ENCODE data around the gene ASF1B. TPM values are rescaled to one million over a fixed set of nuclear protein-coding genes. Genes with fewer than 3 reads are reported as not detected.
A peak's percentile ranks its signal among the peaks of the same experiment; 100 is the strongest.

Gene ASF1B
- total RNA-seq, 2 donors from 2014 or later, result 0.33 to 0.37 TPM

DNA sequence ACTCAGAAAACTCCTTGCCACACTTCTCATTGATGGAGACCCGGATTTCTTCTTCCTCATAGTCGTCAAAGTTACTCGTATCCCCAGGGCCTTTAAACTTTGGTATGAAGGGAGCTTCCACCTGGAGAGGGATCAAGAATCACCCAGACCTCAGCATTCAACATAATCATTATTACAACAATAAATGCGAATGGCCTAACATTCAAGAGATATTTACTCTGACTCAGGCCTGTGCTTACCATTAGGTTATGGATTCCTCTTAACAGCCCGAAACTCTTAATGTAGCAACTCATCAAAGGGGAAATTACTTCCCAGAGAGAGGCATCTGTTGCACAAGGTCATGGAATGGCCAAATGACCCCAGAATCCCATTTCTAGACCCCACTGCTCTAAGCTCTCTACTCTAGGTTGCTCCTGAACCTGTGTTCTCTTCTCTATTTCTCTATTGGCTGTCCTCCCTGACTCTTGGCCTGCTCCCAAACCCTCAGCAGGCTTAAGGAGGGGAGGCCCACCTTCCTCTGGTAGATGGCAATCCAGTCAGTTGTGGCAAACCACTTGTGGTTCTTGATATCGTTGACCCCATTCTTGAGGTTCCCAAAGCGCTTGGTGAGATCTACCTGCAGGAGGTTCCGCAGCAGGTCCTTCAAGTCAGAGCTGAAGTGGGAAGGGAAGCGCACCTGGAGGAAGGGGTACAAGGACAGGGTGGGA lies 43.1 kb downstream of the ASF1B start:
- intact Hi-C loops (cut with DNase I), result no loop called here
- no peak for DNase-seq (ENCODE audit: low spot score)

DNA sequence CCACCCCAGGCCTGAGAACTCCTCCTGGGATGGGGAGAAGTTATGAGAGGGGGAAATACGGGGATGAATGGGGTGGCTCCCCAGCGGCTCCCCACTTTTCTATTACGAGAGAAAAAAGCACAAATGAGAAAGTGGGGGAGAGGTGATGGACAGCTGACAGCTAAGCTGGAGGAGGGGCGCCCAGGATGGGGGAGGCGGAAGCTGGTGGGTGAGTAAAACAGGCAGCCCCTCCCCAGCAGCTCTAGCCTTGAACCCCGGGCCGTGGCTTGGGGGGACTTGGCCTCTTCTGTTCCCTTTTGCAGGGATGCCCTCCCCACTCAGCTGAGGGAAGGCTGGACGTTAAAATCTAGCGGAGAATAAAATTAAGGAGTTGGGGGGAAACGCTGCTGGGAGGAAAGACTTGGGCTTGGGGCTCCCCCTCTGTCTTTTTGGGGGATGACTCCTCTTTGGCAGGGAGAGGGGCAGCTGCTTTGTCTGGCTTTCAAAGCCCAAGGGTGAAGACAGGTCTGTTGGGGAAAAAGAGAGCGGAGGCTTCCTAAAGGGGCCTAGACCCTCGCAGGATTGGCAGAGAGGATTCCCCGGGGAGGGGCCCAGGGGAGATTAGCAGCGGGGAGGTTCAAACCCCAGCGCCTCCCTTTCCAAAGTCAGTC lies 44.5 kb downstream of the ASF1B start:
- no peak for DNase-seq (ENCODE audit: low spot score)
- intact Hi-C loops (cut with DNase I), result no loop called here

DNA sequence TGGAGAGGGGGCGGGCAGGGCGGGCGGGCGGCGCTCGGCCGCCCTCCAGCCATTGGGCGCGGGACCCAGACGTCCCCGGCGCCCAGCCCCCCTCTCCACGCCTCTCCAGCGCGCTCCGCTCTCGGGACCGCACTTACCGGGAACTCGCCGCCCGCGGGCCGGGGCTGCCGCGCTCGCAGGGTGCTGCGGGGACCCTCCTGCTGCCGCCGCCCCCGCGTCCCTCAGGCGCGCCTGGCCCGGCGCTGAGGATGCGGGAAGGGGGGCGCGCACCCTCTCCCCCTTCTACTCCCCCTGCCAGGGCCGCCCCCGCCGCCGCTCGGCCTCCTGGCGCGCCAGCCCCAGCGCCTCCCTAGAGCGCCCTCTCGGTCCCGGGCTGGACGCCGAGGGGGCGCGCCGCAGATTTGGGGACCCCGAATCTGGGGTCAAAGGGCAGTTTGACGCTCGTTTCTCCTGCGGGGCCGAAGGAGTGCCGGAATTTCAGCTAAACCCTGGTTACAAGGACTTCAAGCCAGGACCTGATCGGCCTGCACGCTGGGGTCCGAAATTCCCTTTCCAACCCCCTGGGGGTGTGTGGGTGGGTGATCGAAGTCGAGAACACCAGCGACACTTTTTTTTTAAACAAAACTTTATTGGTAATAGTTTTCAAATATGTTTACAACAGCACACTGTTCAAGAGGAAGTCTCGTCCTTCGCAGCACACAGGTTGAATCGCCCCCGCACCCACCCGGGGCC lies 45.1 kb downstream of the ASF1B start:
- intact Hi-C loops (cut with DNase I), result no loop called here

DNA sequence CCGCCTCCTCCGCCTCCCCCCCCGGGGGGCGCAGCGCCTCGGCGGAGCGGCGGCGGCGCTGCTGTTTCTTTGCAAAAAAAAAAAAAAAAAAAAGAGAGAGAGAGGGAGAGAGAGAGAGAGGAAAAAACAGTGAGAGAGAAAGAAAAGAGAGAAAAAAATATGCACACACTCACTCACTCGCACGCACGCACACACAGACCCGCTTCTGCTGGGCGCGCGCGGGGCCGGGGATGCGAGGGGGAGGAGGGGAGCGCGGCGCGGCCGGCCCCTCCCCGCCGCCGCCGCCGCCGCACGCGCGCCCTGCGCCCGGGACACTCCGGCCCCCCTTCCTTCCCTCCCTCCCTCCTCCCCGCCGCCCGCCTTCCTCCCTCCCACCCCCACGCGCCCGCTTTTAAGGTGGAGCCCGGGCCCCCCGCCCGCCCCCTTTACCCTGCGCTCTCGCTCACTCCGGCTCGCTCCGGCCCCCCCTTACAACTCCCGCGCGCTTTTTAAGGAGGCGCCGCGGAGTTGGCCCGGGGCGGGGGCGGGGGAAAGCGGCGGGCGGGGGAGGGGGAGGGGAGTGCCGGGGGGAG lies 45.8 kb downstream of the ASF1B start, which contains the start of gene SAMD1:
Gene SAMD1 (minus strand): TSS at position 243 of the 572 bp plus-strand sequence.
- peak; percentile 97 for DNase-seq (ENCODE audit: low spot score)
- intact Hi-C loops (cut with DNase I), result no loop called here

More for the DNA sequence above, 45.1 kb downstream of the ASF1B start:
- DNase-seq (ENCODE audit: low spot score), result no peak

DNA sequence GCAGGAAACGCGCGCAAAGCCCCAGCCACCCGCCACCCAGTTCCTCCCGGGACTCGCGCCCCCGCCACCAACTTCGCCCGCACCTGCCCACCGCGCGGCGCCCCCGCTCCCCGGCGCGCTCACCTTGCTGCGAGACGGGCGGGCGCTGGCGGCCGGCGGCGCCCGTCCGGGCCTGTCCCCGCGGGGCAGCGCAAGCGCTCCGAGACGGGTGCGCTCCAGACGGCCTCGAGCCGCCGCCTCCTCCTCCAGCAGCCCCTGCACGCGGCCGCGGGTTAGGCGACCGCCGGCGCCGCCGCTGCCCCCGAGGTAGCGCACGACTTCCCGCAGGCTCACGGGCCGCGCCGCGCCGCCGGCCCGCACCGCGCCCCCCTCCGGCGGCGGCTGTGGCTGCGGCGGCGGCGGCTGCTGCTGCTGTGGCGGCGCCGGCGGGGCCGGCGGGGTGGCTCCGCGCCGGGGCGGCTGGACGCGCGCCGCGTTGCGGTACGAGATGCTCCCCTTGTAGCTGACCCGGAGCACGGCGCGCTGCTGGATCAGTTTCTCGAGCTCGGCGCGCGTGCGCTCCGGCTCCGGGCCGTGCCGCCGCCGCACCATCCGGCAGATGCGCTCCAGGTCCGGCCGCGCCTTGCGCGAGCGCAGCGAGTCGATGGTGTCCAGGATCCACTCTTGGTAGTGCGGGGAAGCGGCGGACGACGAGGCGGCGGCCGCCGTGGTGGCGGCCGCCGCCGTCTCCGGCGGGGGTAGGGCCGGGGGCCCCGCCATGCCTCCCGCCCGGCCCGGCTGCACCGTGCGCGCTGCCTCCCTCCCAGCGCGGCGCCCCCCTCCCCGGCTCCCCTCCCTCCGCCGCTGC lies 46.5 kb downstream of the ASF1B start:
- DNase-seq (ENCODE audit: low spot score), result peak; percentile 83
- intact Hi-C loops (cut with DNase I), result loop anchor here (5.0 to 10.0 kb wide), 2 partner anchors 315 to 1113 kb away; partner anchors contain the start of gene C19orf53 (in 1 of the 2)

DNA sequence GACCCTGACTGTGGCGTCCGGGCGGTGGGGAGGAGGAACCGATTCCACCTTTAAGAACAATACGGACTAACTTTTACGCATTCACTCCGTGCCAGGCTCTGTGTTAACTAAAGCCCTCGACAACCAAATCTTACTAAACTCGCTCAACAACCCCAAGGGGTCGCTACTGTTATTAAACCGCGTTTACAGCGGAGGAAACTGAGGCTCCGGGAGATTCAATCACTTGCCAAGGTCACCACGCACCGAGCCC lies 47.1 kb downstream of the ASF1B start:
- no peak for DNase-seq (ENCODE audit: low spot score)
- intact Hi-C loops (cut with DNase I), result loop anchor here (5.0 to 10.0 kb wide), 2 partner anchors 315 to 1112 kb away; partner anchors contain the start of gene C19orf53 (in 1 of the 2)

DNA sequence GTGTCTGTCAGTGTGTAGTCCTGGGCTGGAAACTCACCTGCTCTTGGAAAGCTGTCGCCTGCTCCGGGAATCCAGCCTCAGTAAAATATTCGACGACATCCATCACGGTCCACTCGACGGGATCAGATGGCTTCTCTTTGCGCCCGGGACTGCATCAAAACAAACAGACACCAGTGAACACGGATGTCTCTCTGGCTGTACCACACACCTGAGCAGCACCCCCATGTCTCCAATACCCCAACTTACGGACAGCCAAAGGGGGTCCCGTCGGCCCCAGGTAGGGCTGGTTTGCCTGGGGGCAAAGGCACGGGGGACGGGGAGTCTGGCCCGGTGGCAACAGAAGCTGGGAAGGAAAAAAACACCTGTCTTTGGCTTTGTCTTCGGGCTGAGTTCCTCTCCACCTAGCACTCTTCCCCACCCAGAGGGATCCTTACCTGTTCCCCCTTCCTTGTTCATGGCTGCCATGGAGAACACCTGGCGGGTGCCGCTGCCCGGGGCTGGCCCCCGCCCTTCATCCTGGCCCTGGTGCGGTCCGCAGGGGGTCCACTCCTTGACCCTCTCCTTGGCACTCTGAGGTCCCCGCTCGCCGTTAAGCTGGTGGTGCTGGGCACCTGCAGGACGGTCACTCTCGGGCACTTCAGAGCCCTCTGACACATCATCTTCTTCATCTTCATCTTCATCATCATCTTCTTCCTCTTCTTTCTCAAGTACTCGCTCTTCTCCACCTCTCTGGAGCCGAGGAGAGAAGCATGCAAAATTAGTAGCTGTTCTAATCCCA lies 47.6 kb downstream of the ASF1B start:
- intact Hi-C loops (cut with DNase I), result loop anchor here (5.0 to 10.0 kb wide), 2 partner anchors 314 to 1112 kb away; partner anchors contain the start of gene C19orf53 (in 1 of the 2)
- no peak for DNase-seq (ENCODE audit: low spot score)

DNA sequence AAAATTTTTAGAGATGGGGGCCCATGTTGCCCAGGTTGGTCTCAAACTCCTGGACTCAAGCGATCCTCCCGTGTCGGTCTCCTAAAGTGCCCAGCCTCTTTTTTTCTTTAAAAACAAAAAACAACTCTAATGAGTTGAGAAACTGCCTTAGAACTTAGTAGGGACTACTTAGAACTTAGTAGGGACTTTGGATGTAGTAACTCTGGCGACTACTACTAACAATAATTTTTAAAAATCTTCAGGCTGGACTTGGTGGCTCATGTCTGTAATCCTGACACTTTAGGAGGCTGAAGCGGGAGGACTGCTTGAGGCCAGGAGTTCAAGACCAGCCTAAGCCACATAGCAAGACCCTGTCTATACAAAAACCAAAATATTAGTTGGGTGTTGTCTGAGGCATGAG lies 50.3 kb downstream of the ASF1B start:
- DNase-seq (ENCODE audit: low spot score), result no peak
- intact Hi-C loops (cut with DNase I), result loop anchor here (5.0 to 10.0 kb wide), 2 partner anchors 311 to 1109 kb away; partner anchors contain the start of gene C19orf53 (in 1 of the 2)

DNA sequence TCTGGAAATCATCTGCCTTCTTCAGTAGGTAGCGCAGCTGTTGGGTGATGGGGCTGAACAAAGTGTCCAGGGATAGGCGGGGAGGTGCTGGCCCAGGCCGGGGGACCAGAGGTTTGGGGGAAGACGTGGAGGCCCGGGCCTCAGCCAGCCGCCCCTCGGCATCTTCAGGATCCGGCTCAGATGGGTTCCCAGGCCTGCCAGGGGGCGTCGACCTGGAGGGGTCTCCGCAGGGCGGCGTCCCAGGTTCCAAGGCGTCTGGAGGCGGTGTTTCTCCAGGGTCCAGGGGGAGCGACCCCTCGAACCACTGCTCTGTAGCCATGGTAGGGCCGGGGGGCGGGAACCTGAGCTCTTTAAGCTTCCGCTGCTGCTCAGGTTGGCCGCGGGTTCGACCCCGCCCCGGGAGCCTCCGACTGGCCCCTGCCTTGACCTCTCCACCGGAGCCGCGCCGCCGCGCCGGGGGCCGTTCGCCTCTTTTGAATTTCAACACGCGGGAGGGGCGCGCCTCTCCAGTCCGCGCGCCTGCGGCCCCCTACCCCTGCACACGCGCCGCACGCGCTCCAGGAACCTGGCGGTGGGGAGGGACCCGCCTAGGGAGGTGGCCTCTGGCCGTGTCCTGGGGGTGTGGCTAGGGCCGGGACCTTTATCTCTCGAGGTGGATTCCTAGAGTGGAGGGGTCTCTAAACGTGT lies 50.9 kb downstream of the ASF1B start, which contains the start of gene C19orf67:
Gene C19orf67 (minus strand): TSS at position 475 of the 687 bp plus-strand sequence. CDS start 156 bp downstream, at position 319.
- DNase-seq (ENCODE audit: low spot score), result no peak
- intact Hi-C loops (cut with DNase I), result loop anchor here (5.0 to 10.0 kb wide), 2 partner anchors 311 to 1108 kb away; partner anchors contain the start of gene C19orf53 (in 1 of the 2)

DNA sequence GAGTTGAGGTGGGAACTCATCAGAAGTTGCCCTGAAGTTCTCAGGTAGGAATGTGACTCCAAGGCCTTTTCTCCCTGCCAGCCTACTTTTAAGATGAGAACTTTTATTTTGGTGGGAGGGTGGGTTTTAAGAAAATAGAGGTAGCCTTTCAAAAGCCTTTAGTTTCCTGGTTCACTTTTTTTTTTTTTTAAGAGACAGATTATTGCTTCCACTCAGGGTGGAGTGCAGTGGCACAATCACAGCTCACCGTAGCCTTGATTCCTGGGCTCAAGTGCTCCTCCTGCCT lies 53.8 kb downstream of the ASF1B start:
- intact Hi-C loops (cut with DNase I), result loop anchor here in 1 of 2 donors (5.0 to 10.0 kb wide), 2 partner anchors 55 to 308 kb away; partner anchors contain the start of genes ASF1B and C19orf53
- DNase-seq (ENCODE audit: low spot score), result no peak

DNA sequence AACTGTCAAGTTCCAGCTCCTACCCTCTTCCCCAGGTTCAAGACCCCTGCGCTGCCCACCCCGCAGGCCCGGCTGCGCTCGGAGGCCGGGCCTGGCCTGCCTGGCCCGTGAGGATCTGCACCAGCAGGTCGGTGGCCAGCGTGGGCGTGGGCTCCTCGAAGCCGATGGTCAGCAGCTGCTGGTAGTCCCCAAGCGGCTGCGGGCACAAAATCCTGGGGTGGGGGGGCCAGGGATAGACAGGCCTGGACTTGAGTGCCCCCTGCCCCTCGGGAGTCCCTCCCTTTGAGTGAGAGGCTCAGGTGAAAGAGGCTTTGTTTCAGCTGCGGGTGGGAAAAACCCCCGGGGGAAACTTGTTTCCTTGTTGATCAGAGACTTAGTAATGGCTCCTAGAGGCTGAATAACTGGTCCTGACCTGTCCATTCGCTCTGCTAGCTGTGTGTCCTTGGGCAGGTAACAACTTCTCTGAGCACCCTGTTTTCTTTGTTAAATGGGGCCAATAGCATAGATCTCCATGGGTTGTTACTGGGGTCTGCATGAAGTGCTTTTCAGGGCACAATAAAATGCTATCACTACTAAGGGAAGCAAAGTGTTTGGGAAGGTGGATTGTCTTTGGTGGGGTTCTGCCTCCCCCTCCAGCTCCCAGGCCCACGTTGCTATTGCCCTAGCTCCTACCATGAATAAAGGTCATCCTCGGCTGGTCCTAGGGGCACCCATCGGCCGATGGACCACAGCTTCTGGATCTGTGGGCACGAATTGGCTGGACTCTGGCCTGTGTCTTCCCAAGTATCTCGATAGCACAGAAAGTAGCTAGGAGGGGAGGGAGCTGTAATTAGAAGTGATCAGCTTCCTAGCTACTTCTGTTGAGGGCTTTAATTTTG lies 54.4 kb downstream of the ASF1B start:
- peak; percentile 88 for DNase-seq (ENCODE audit: low spot score)
- intact Hi-C loops (cut with DNase I), result loop anchor here in 1 of 2 donors (5.0 to 10.0 kb wide), 2 partner anchors 55 to 307 kb away; partner anchors contain the start of genes ASF1B and C19orf53

DNA sequence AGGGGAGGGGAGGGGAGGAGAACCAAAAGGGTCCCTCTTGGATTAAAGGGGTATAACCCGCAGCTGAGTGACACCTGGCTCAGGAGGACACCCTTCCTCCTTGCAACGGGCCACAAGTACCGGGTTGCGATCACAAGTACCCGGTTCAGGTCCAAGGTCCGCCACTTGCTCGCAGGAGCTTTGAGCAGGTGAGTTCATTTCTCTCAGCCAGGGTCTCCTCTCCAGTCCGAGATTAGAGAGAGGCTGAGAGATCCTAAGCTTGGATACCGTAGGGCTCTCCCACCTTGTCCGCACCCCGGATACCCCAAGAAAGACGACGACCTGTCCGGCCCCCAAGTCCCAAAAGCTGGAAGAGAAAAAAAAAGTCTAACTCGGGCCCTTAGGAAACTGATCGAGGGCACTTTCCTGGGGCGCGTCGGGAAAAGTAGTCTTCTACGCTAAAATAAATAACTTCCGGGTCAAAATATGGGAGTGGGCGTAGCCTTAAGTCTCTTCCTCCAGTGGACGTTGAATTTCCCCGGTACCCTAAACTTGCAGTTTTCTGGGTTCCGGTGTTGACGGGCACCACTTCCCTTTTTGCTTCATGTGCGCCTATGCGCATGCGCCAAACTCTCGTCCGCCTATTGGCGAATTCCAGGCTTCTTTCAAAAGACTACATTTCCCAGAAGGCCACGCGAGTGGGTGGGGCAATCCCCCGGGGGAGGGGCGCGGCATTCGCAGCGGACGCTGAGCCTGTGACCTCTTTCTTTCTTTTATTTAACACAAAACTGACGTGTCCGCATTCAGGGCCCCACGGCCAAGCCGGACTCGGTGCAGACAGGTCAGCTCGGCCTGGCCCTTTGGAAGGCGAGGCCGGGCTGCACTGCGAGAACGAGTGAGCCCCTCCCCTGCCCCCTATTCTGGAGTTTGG lies 55.2 kb downstream of the ASF1B start:
- peak; percentile 100 for DNase-seq (ENCODE audit: low spot score)
- intact Hi-C loops (cut with DNase I), result loop anchor here in 1 of 2 donors (5.0 to 10.0 kb wide), 2 partner anchors 56 to 306 kb away; partner anchors contain the start of genes ASF1B and C19orf53

DNA sequence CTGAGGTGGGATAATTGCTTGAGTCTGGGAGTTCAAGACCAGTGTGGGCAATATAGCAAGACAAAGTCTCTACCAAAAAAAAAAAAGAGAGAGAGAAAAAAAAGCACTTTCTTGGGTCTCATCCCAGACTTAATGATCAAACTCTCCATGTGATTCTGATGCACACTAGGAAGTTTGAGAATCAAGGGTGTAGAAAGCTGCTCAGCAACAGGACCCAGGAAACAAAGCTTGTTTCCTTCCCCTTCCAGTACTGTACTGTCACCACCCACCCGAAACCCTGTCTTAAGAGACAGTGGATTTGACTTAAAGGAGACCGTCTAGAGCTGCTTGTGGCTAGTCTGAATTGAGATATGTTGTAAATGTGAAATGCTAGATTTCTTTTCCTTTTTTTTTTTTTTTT lies 58.0 kb downstream of the ASF1B start:
- intact Hi-C loops (cut with DNase I), result no loop called here
- DNase-seq (ENCODE audit: low spot score), result no peak

DNA sequence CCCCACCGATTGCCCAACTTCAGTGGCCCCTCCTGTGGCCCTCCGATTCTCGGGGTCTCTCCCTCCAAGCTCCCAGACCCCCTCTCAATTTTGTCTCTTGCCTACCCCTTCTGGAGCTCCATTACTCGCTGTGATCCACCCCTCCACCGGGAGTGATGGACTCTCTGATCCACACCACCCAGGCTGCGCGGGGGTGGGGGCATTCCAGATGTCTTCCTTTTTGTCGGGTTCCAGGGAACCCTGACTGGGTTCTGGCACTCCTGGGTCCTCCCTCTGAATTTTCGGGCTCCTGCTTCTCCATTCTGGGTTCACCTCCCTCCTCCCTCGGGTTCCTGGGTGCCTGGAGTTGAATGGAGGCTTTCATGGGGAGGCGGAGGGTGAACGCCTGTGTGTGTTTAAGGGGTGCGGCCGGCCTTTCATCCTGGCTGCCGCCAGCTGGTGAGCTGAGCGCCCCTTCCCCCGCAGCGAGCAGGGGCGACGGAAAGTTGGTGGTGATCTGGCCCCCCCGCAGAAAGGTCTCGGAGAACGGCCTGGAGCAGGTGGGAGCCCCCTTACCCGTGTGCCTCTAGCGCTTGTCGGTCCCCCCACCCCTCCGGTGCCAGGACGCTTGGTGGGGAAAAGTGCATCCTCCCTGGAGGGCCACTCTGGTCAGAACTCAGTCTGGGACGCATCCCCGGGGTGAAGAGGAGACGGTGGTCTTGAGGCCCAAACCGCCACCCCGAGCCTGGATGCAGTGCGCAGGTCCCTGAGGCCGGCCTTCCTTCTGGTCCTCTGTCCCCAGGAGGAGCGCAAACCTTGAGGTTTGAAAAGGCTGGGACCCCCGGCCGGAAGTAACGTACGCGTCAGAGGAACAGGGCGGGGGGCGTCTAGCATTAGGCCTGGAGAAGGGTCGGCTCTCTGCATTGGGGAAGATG lies 62.2 kb downstream of the ASF1B start:
- intact Hi-C loops (cut with DNase I), result loop anchor here (1.0 to 5.0 kb wide), 3 partner anchors 192 to 472 kb away; no protein-coding TSS in a partner anchor
- no peak for DNase-seq (ENCODE audit: low spot score)
